Stimulated activated effector memory CD8-positive, alpha-beta T cell treated with anti-CD3 and anti-CD28 coated beads, Interleukin-12 subunit alpha, Interleukin-12 subunit beta, amount 100 ng/mL, for 72 hours (primary cell): Measurements from ENCODE around the gene SLC17A9.

Experiments used
- ATAC-seq: fragments of 150-1000 bp; cut with Tn5 transposase; 2 replicates; pipeline ENCODE4 v1.10.0; 2021
- DNase-seq, 2 donors: peaks; one replicate each; pipeline ENCODE4 v3.0.0; 2021 to 2022; ENCODE audit warnings: low spot score in 2 of 2
- H3K27ac Mint-ChIP-seq: one replicate; pipeline ENCODE4 v1.8.0; 2022; ENCODE audit warnings: mild to moderate bottlenecking, mixed read lengths
- H3K36me3 Mint-ChIP-seq: one replicate; pipeline ENCODE4 v1.8.0; 2022; ENCODE audit warnings: mild to moderate bottlenecking, mixed read lengths
- H3K4me1 Mint-ChIP-seq: one replicate; pipeline ENCODE4 v1.8.0; 2022; ENCODE audit warnings: mixed read lengths
- H3K4me3 Mint-ChIP-seq: one replicate; pipeline ENCODE4 v1.8.0; 2022; ENCODE audit warnings: mild to moderate bottlenecking, mixed read lengths
- H3K9me3 Mint-ChIP-seq: one replicate; pipeline ENCODE4 v1.8.0; 2022; ENCODE audit warnings: mixed read lengths

SLC17A9 gene

DNA sequence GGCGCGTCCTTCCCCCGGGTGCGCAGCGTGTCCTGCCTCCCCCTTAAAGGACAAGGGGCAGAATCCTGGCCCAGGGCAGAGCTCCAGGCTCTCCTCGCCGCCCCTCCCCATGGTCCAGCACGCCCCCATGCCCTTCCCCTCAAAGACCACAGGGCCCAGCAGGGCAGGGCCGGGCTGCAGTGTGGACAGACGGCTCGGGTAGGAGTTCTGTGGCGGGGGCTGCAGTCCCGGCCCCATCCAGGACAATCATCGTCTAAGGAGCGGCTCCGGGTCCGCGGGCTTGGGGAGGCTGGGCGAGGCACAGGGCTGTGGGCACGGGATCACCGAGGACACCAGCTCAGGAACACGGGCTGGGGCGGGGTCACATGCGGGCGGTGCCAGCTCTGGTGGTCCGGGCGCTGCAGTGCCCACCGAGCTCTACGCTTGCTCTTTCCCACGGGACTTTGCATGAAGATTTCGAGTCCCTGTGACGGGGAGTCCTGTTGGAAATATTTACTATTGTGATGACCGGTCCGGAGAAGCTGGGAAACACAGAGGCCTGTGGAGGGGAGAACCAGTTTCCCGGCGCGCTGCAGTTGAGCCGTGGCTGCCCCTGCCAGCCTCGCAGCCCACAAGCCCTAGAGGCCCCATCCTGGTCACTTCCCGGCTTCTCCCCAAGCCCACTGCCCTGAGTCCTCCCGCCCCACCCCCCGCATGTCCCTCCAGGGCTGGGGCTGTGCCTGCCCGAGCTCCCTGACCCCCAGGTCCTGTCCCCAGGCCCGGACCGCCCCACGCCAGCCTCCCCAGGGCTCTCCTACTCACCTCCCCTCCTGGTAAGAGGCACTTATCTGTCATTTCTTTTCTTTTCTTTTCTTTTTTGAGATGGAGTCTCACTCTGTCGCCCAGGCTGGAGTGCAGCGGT is 20.6 kb downstream of the SLC17A9 start:
- H3K4me3 Mint-ChIP-seq = peak overlapping the region; percentile 64

DNA sequence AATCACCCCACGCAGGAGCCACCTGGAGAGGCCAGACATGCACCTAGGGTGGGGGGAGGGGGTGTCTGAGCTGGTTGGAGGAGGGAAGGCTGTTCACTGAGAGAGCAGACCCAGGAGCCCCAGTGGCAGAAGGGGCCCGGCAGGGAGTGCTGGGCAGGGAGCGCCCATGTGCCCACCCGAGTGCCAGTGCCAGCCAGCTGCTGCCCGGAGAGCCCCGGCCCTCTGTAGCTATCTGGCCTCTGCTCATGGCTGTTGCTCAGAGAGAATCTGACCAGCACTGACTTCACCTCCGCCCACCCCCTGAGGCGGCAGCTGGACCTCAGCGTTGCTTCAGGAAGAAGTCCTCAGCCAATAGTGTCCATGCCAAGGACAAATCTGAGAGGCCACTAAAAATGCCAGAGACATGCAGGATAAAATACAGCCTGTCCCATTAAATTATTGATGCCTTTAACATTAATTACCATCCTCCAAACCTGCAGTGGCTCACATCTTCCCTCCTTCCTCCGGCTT is 22.8 kb downstream of the SLC17A9 start:
- peaks cover 11% of the 10 kb centered on the region for H3K36me3 Mint-ChIP-seq
- no peaks in the 10 kb centered on the region for H3K9me3 Mint-ChIP-seq
- DNase-seq (no peak), ATAC-seq (no peak)
- peaks cover 39% of the 10 kb centered on the region for H3K4me1 Mint-ChIP-seq
- H3K27ac Mint-ChIP-seq = no peak overlapping the region
- no peak overlapping the region for H3K4me3 Mint-ChIP-seq

More for the DNA sequence above, 20.6 kb downstream of the SLC17A9 start:
- Mint-ChIP-seq H3K36me3 (peaks cover 11% of the 10 kb centered on the region), H3K4me1 (peaks cover 33% of the 10 kb centered on the region), H3K9me3 (no peaks in the 10 kb centered on the region), H3K27ac (peak overlapping the region; percentile 5)
- DNase-seq = no peak
- ATAC-seq = no peak

DNA sequence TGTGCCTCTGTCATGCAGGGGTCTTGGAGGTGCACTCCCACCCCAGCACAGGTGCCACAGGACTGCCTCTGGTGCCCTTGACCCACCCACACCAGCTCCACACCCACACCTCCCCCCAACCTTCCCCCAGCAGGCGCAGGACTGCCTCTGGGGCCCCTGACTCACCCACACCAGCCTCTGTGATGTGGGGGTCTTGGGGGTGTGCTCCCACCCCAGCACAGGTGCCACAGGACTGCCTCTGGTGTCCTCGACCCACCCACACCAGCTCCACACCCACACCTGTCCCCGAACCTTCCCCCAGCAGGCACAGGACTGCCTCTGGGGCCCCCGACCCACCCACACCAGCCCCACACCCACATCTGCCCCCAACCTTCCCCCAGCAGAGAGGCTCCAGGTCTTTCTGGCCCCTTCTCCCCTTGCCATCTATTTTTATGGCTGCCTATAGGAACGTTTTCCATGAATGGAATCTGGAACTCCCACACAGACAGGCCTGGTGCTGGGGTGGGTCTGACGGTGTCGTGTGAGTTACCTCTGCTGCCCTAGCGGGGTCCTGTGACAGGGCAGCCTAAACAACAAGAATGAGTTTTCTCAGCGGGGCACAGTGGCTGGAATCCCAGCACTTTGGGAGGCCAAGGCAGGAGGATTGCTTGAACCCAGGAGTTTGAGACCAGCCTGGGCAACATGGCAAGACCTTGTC is 23.5 kb downstream of the SLC17A9 start:
- H3K36me3 Mint-ChIP-seq = peaks cover 11% of the 10 kb centered on the region
- H3K9me3 Mint-ChIP-seq = no peaks in the 10 kb centered on the region
- H3K27ac Mint-ChIP-seq = peak overlapping the region; percentile 71
- H3K4me3 Mint-ChIP-seq = no peak overlapping the region
- peaks cover 41% of the 10 kb centered on the region for H3K4me1 Mint-ChIP-seq
- no peak for DNase-seq
- no peak for ATAC-seq

DNA sequence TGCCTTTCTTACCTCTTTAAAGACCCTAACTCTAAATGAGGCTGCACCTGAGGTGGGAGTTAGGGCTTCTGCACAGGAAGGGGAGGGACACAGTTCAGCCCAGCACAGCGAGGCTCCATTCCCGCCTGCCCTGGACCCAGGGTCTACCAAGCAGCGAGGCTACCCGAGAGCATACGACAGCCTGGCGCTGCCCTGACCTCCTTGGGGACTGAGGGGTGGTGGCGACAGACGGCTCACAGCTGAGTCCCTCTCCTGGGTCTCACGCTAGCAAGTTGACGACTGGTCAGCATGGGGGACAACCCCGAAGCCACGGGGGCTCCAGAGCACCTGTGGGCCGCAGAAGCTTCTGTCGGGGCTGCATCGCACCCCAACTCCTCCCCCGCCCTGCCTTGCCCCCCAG is 24.4 kb downstream of the SLC17A9 start:
- H3K27ac Mint-ChIP-seq = no peak overlapping the region
- ATAC-seq = no peak

DNA sequence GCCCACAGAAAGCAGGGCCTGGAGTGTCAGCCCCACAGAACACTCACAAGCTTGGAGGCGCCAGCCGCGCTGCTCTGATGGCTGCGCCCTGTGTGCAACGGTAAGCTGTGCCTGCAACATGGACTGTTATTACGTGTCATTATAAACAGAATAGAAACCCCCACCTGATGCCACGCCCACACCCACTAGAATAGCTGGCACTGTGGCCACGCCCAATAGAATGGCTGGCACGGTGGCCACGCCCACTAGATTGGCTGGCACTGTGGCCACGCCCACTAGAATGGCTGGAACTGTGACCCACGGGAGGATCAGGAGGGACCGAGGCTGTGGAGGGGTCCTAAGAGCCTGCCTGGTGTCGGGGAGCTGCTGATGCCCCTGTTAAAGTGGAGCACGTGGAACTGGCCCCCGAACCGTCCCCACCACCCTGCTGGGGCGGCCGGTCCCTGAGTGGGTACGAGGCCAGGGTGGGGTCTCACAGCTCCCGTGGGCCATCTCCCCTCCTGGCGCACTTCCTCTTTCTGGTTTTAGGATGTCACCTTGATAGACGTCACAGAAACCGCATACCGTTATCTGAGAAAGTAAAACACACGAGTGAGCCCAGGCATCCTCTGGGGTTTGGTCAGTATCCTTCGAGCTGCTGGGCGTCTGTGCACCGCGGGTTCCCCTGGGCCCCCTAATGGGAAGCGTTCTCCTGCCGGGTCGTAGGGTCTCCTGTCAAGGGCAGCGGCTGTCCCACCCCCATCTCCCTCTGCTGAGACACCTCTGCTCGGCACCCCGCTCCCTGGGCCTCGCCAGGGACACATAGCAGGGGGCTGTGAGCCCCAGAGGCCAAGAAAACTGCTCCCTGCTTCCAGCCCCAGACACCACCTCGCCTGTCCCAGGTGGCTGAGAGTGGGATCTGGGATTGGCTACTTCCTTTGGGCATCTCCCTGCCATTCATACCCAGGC is 25.4 kb downstream of the SLC17A9 start:
- Mint-ChIP-seq H3K9me3 (no peaks in the 10 kb centered on the region), H3K27ac (no peak overlapping the region), H3K4me1 (peaks cover 41% of the 10 kb centered on the region), H3K36me3 (peaks cover 6% of the 10 kb centered on the region), H3K4me3 (peak overlapping the region; percentile 53)
- peak; percentile 84 for ATAC-seq
- DNase-seq = peak; percentile 50 to 83

More for the DNA sequence above, 24.4 kb downstream of the SLC17A9 start:
- DNase-seq = no peak
- Mint-ChIP-seq H3K4me3 (no peak overlapping the region), H3K36me3 (peaks cover 11% of the 10 kb centered on the region), H3K4me1 (peaks cover 42% of the 10 kb centered on the region), H3K9me3 (no peaks in the 10 kb centered on the region)

DNA sequence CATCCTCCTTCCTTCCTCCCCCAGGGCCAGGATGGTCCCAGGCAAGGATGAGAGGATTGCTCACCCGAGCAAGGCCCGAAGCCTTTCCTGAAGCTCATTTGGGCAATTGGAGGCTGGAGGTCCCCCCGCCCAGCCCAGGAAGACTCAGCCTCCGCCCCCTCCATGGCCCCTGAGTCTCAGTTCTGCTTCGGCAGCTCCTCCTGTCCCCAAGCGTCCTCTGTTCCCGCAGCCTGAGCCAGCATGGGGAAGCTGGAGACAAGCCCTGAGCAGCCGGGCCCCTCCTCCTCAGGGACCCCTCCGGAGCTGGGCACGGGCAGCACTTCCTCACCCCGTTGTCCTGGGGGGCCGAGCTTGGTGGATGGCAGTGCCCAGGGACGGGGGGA is 26.0 kb downstream of the SLC17A9 start:
- ATAC-seq (no peak), DNase-seq (no peak)
- H3K27ac Mint-ChIP-seq = no peak overlapping the region
- H3K36me3 Mint-ChIP-seq = peaks cover 6% of the 10 kb centered on the region
- no peaks in the 10 kb centered on the region for H3K9me3 Mint-ChIP-seq
- H3K4me1 Mint-ChIP-seq = peaks cover 38% of the 10 kb centered on the region
- H3K4me3 Mint-ChIP-seq = peak overlapping the region; percentile 53

DNA sequence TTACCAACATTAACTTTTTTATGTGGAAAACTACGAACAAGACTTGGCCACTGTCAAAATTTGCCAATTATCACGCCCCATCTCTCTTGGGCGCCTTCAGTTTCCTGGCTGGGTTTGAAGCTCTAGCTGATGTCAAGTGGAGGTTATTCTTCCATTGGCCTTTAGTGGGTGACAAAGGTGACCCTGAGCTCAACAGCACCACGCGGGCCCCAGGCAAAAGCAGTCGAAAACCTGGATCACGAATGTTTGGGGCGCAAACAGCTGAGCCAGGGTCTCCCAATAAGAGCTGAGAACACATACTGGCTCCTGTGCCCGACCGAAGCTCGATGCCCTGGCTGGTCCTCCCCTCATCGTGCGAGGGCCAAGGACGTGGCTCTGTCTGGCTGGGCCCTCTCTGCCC is 26.8 kb downstream of the SLC17A9 start:
- no peak for ATAC-seq
- DNase-seq = no peak
- Mint-ChIP-seq H3K4me3 (no peak overlapping the region), H3K36me3 (peaks cover 5% of the 10 kb centered on the region), H3K27ac (no peak overlapping the region), H3K4me1 (peaks cover 35% of the 10 kb centered on the region), H3K9me3 (no peaks in the 10 kb centered on the region)

DNA sequence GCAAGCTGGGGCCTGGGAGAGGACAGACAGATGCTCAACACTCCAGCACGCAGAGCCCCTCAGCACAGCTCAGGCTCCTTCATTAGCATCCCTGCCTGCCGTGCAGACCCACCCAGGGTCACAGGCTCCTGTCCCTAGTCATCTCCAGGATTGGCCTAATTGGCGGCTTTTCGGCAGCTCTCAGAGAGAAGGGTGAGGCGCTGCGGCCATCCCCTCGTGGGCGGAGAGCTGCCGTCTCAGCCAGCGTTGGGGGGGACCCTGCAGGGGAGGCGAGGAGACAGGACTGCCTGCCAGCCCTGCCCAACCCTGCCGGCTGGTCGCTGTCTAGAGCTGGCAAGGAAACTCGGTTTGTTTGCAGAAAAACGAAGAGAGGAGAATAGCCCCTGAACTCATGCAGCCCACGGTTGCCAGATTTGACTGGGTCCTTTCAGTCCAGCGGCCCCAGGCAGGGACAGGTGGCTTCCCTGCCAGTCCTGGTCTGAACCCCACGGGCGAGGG is 27.4 kb downstream of the SLC17A9 start:
- Mint-ChIP-seq H3K4me1 (peaks cover 35% of the 10 kb centered on the region), H3K9me3 (no peaks in the 10 kb centered on the region), H3K36me3 (no peaks in the 10 kb centered on the region), H3K27ac (no peak overlapping the region), H3K4me3 (no peak overlapping the region)
- DNase-seq = no peak
- no peak for ATAC-seq

DNA sequence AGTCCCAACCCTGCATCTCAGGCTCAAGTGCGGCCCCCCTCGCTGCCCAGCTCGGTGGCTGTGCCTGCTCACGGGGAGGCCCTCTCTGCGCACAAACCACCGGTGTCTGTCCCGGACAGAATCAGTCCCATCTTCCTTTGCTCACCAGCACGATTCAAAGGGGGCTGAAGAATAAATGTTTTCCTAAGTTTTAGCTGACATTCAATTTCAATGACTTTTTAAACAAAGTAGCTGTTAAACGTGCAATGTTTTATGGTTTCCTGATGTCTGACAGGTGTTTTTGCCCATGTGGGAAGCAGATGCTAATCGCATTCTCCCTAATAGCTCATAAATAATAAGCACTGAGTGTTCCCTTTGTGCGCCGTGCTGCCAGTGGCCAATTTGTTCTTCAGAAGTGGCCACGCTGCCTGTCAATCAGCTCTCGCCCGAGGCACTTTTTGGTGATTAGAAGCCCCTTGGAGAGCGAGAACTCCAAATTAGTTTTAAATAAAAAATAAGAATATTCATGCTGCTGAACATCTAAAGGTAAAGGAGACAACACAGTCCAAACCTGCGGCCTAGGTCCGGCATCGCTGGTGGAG is 28.0 kb downstream of the SLC17A9 start:
- H3K27ac Mint-ChIP-seq = no peak overlapping the region

DNA sequence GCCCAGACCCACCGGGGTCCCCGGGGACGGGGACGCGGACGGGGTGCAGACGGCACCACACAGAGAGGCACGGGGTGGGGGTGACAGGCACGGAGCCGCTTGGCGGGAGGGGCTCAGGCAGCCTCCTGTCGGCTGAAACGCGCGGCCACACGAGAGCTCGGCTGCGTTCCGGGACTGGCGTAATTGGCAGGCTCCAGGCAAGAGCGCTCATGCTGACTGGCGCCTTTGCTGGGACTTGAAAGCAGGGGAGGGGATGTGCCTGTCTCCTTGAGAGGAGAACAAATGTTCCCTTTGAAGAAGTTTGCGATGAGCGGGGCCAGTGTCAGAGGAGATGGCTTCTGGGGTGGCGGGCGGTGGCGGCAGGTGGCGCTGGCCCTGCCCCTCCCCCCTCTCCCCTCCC is 28.5 kb downstream of the SLC17A9 start:
- ATAC-seq (no peak), DNase-seq (no peak)
- Mint-ChIP-seq H3K27ac (no peak overlapping the region), H3K9me3 (no peaks in the 10 kb centered on the region), H3K4me1 (peaks cover 37% of the 10 kb centered on the region), H3K4me3 (no peak overlapping the region), H3K36me3 (peaks cover 2% of the 10 kb centered on the region)

More for the DNA sequence above, 28.0 kb downstream of the SLC17A9 start:
- H3K9me3 Mint-ChIP-seq = no peaks in the 10 kb centered on the region
- no peak for DNase-seq
- no peak for ATAC-seq
- H3K36me3 Mint-ChIP-seq = no peaks in the 10 kb centered on the region
- peaks cover 35% of the 10 kb centered on the region for H3K4me1 Mint-ChIP-seq
- no peak overlapping the region for H3K4me3 Mint-ChIP-seq

DNA sequence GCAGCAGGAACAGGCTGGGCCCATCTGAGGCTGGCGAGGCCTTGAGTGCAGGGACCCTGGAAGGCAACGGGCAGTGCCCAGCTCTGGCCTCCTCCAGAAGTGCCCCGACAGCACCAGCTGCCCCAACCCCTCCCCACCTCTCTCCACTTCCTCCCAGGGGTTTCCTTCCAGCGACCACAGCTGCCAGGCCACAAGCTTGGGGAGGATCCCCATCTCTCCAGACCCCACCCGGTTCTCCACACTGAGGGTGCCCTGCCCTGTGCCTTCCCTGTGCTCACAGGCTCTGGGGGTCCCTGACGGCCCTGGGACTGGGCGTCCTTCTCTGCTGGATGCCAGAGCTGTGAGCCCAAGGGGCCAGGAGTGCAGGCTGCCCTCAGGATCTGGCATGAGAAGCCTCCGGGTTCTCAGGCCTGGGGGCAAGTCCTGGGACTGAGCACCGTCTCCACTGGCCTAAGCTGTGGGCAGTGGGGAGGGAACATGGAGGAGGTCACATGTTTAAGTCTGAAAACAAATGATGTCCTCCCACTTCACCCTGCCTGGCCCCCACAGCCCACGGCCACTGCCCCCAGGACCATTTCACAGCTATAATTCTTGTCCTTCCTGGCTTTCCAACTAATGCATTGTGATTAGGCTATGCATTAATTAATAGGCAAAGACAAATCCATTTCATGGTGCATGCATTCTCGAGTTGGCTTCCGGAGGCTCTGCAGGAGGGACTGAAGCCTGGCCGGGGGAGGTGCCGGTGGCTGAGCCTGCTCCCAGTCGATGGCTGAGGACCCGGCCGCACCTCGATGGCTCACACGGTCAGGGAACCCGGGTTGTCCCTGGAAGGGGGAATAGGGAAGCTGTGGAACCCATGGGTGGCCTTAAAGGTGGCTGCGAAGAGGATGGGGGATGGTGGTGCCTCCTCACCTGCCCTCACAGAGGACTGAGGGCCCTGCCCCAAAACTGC is 29.9 kb downstream of the SLC17A9 start:
- Mint-ChIP-seq H3K4me3 (no peak overlapping the region), H3K36me3 (peaks cover 13% of the 10 kb centered on the region), H3K27ac (no peak overlapping the region), H3K4me1 (peaks cover 39% of the 10 kb centered on the region), H3K9me3 (no peaks in the 10 kb centered on the region)
- ATAC-seq = no peak
- no peak for DNase-seq

DNA sequence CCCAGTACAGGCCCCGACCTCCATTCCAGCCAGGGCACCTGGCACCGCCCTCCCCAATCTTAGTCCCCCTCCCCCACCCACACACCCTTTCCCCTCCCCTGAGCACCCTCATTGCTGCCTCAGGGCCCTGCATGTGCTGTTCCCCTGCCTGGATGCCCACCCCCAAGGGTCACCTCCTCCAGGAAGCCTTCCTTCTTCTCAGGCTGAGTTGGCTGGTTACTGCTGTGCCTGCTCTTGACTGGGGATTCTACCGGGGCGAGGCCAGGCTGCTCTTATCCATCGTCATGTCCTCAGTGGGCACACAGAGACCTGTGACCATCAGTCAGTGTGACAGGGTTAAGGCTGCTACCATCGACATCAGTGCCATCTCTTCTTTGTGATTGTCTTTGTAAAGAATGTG is 30.7 kb downstream of the SLC17A9 start:
- H3K4me3 Mint-ChIP-seq = no peak overlapping the region
- peaks cover 31% of the 10 kb centered on the region for H3K4me1 Mint-ChIP-seq

DNA sequence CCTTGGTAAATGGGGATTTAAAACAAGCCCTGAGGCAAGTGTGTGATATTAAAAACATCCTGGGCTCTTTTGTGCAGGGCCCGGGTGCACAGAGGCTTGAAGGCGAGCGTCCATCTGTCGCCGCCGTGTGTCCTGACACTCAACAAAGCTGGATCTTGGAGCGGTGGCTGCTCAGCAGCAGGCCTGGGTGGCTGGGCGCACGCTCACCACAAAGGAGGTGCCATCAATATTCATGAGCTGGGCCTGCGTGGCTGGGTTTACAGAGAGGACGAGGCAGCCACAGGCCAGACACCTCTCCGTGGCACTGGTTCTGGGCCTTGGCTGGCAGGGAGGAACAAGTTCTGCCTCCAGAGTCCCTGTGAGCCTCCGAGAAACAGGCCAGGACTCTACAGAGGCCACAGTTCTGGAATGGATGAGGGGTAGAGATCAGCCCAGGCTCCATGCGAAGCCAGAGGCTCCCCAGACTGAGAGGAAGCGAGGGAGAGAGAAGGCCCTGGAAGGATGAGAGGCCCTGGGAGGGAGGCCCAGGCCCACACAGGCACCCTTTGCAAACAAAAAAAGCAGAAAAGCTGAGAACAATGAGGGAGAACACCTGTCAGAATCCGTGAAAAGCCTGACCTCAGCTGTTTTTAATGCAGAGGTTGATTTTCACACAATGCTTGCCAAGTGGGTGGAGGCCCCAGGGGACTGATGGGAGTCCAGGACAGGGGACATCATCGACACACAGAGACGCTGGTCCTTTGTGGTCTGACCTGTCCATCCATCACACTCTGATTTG is 32.3 kb downstream of the SLC17A9 start:
- no peak overlapping the region for H3K4me3 Mint-ChIP-seq
- H3K9me3 Mint-ChIP-seq = no peaks in the 10 kb centered on the region
- H3K27ac Mint-ChIP-seq = no peak overlapping the region
- H3K36me3 Mint-ChIP-seq = peaks cover 13% of the 10 kb centered on the region
- peaks cover 35% of the 10 kb centered on the region for H3K4me1 Mint-ChIP-seq
- ATAC-seq (no peak), DNase-seq (no peak)

More for the DNA sequence above, 30.7 kb downstream of the SLC17A9 start:
- H3K36me3 Mint-ChIP-seq = peaks cover 13% of the 10 kb centered on the region
- no peaks in the 10 kb centered on the region for H3K9me3 Mint-ChIP-seq
- ATAC-seq (no peak), DNase-seq (no peak)
- H3K27ac Mint-ChIP-seq = no peak overlapping the region
